ENCODE measurements around the gene APPL2. TPM values are rescaled to one million over a fixed set of nuclear protein-coding genes. Genes with fewer than 3 reads are reported as not detected.

Gene APPL2
- total RNA-seq, 1 donor from 2014 or later = 17.7 TPM

- H3K4me1 Mint-ChIP-seq (ENCODE audit: low read depth, unreplicated experiment) = peaks cover 15% of the 10 kb centered on the region
- H3K36me3 ChIP-seq (ENCODE audit: insufficient read depth, low read length) = peaks cover 35% of the 10 kb centered on the region
- H3K79me2 ChIP-seq (ENCODE audit: insufficient read depth, low read length) = no peaks in the 10 kb centered on the region
- TF ChIP-seq EZH2 (IDR thresholded peaks at IDR 0.05; ENCODE audit: insufficient read depth, low read length) (no peak), CTCF (IDR thresholded peaks at IDR 0.05; ENCODE audit: insufficient read depth, low read depth, low read length) (no peak)
- FAIRE-seq (no peak), DNase-seq (ENCODE audit: low read depth) (no peak)
- H3K27me3 Mint-ChIP-seq (ENCODE audit: low read depth, unreplicated experiment) = no peaks in the 10 kb centered on the region
- no peaks in the 10 kb centered on the region for H3K9me3 Mint-ChIP-seq (ENCODE audit: unreplicated experiment)
- H3K9me3 ChIP-seq (ENCODE audit: insufficient read depth, low read depth, low read length) = no peaks in the 10 kb centered on the region
- H3K4me3 ChIP-seq (ENCODE audit: insufficient read depth, low read depth, low read length) = no peak overlapping the region
- no peaks in the 10 kb centered on the region for H4K20me1 ChIP-seq (ENCODE audit: insufficient read depth, low read length)
- H3K36me3 Mint-ChIP-seq (ENCODE audit: low read depth, unreplicated experiment) = peaks cover 27% of the 10 kb centered on the region
- no peak overlapping the region for H3K27ac ChIP-seq (ENCODE audit: low read depth, low read length)
- no peak overlapping the region for H3K4me3 Mint-ChIP-seq (ENCODE audit: unreplicated experiment)
- peaks cover 21% of the 10 kb centered on the region for H3K4me1 ChIP-seq (ENCODE audit: insufficient read depth, low read length)
- H3K9ac ChIP-seq (ENCODE audit: low read length) = no peak overlapping the region
- H2AFZ ChIP-seq (ENCODE audit: low read depth, low read length) = no peak overlapping the region
- no peak overlapping the region for H3K4me2 ChIP-seq (ENCODE audit: low read length)
- no peak overlapping the region for H3K27ac Mint-ChIP-seq (ENCODE audit: unreplicated experiment)
- no peaks in the 10 kb centered on the region for H3K27me3 ChIP-seq (ENCODE audit: insufficient read depth, low read length)
Measured at GRCh38 chr12:105202202-105202601, 33.8 kb downstream of the APPL2 start.

- Mint-ChIP-seq H3K27ac (ENCODE audit: unreplicated experiment) (no peak overlapping the region), H3K9me3 (ENCODE audit: unreplicated experiment) (no peaks in the 10 kb centered on the region), H3K36me3 (ENCODE audit: low read depth, unreplicated experiment) (peaks cover 23% of the 10 kb centered on the region), H3K4me1 (ENCODE audit: low read depth, unreplicated experiment) (peaks cover 15% of the 10 kb centered on the region), H3K4me3 (ENCODE audit: unreplicated experiment) (no peak overlapping the region), H3K27me3 (ENCODE audit: low read depth, unreplicated experiment) (no peaks in the 10 kb centered on the region)
- H4K20me1 ChIP-seq (ENCODE audit: insufficient read depth, low read length) = no peaks in the 10 kb centered on the region
- H3K4me3 ChIP-seq (ENCODE audit: insufficient read depth, low read depth, low read length) = no peak overlapping the region
- DNase-seq (ENCODE audit: low read depth) (no peak), FAIRE-seq (no peak)
- no peaks in the 10 kb centered on the region for H3K9me3 ChIP-seq (ENCODE audit: insufficient read depth, low read depth, low read length)
- no peak overlapping the region for H2AFZ ChIP-seq (ENCODE audit: low read depth, low read length)
- H3K27me3 ChIP-seq (ENCODE audit: insufficient read depth, low read length) = no peaks in the 10 kb centered on the region
- no peak overlapping the region for H3K4me2 ChIP-seq (ENCODE audit: low read length)
- H3K27ac ChIP-seq (ENCODE audit: low read depth, low read length) = no peak overlapping the region
- H3K36me3 ChIP-seq (ENCODE audit: insufficient read depth, low read length) = peaks cover 32% of the 10 kb centered on the region
- no peaks in the 10 kb centered on the region for H3K79me2 ChIP-seq (ENCODE audit: insufficient read depth, low read length)
- peaks cover 21% of the 10 kb centered on the region for H3K4me1 ChIP-seq (ENCODE audit: insufficient read depth, low read length)
- no peak for TF ChIP-seq EZH2 (IDR thresholded peaks at IDR 0.05; ENCODE audit: insufficient read depth, low read length)
- TF ChIP-seq CTCF (IDR thresholded peaks at IDR 0.05; ENCODE audit: insufficient read depth, low read depth, low read length) = no peak
- no peak overlapping the region for H3K9ac ChIP-seq (ENCODE audit: low read length)
Measured at GRCh38 chr12:105201299-105201698, 34.7 kb downstream of the APPL2 start.

- peaks cover 27% of the 10 kb centered on the region for H3K36me3 ChIP-seq (ENCODE audit: insufficient read depth, low read length)
- Mint-ChIP-seq H3K27me3 (ENCODE audit: low read depth, unreplicated experiment) (no peaks in the 10 kb centered on the region), H3K9me3 (ENCODE audit: unreplicated experiment) (no peaks in the 10 kb centered on the region), H3K4me1 (ENCODE audit: low read depth, unreplicated experiment) (peaks cover 15% of the 10 kb centered on the region), H3K36me3 (ENCODE audit: low read depth, unreplicated experiment) (peaks cover 17% of the 10 kb centered on the region), H3K4me3 (ENCODE audit: unreplicated experiment) (no peak overlapping the region), H3K27ac (ENCODE audit: unreplicated experiment) (no peak overlapping the region)
- no peaks in the 10 kb centered on the region for H3K79me2 ChIP-seq (ENCODE audit: insufficient read depth, low read length)
- no peak overlapping the region for H3K27ac ChIP-seq (ENCODE audit: low read depth, low read length)
- H4K20me1 ChIP-seq (ENCODE audit: insufficient read depth, low read length) = no peaks in the 10 kb centered on the region
- H3K27me3 ChIP-seq (ENCODE audit: insufficient read depth, low read length) = no peaks in the 10 kb centered on the region
- H3K4me3 ChIP-seq (ENCODE audit: insufficient read depth, low read depth, low read length) = no peak overlapping the region
- DNase-seq (ENCODE audit: low read depth) (no peak), FAIRE-seq (no peak)
- no peak overlapping the region for H3K4me2 ChIP-seq (ENCODE audit: low read length)
- TF ChIP-seq EZH2 (IDR thresholded peaks at IDR 0.05; ENCODE audit: insufficient read depth, low read length) = no peak
- TF ChIP-seq CTCF (IDR thresholded peaks at IDR 0.05; ENCODE audit: insufficient read depth, low read depth, low read length) = no peak
- no peak overlapping the region for H3K9ac ChIP-seq (ENCODE audit: low read length)
- H2AFZ ChIP-seq (ENCODE audit: low read depth, low read length) = no peak overlapping the region
- H3K4me1 ChIP-seq (ENCODE audit: insufficient read depth, low read length) = peaks cover 18% of the 10 kb centered on the region
- no peaks in the 10 kb centered on the region for H3K9me3 ChIP-seq (ENCODE audit: insufficient read depth, low read depth, low read length)
Measured at GRCh38 chr12:105200385-105200784, 35.6 kb downstream of the APPL2 start.
